GM21825 (cell line): ENCODE results near the gene CTRB2.
"Not testable (repeated sequence)": the region's sequence is repeated elsewhere in the genome, so short reads cannot be mapped to it uniquely, and the experiment has no call there.

Experiments used
- ATAC-seq: cut with Tn5 transposase; IDR thresholded peaks from one replicate; pipeline ENCODE4 v1.9.1; 2021; ENCODE audit warnings: mild to moderate bottlenecking, moderate library complexity; ENCODE audit not compliant: unreplicated experiment

The CTRB2 gene

DNA sequence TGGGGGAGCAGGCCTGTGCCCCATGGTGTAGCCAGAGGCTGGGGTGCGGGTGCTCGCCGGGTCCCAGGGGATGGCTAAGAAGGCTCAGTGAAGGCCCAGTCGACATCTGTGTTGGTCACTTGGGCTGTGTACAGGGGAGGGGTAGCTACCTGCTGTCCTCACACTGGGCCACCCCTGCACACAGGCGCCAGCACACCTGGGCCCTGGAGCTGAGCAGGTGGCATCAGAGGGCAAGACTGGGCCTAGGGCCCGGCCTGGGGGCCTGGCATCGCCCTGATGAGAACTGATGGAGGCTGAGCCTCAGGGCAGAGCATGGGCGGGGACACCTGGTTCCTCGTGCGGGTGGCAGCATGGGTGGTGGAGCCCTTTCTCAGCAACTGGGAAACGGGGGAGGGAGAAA lies 870 bp upstream of the CTRB2 start:
- no peak for ATAC-seq

DNA sequence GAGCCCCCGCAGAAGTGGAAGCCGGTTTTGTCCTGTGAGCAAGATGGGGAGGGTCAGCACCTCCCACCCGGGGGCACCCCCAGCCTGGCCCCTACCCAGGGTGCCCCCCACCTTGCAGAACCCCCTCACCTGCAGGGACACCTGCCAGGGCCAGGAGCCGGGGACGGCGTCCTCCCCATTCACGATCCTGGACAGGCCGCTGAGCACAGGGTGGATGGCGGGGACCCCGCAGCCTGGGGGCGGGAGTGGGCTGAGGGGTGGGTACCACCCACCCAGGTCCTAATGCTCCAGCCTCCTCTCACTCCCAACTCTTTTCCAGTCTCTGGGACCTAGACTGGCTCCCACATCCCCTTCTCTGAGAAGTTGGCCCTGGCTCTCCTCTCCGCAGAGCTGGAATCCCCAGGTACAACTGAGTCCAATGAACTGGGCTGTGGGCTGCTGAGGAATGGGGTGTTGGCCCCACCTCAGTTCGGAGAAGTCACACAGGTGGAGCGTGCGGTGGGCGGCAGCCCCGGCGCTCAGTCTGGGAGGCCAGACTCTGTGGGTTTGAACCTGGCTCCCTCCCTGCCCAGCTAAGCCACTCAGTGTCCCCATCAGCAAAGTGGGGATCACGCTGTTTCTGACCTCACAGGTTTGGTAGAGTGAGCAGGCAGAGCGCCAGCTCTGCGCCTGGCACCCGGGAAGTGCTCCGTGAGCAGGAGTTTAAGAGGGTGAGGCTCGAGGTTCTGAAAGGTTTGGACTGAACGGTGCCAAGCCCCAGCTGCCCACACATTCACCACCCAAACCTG lies 806 bp downstream of the CTRB2 start:
- not testable (repeated sequence) for ATAC-seq

DNA sequence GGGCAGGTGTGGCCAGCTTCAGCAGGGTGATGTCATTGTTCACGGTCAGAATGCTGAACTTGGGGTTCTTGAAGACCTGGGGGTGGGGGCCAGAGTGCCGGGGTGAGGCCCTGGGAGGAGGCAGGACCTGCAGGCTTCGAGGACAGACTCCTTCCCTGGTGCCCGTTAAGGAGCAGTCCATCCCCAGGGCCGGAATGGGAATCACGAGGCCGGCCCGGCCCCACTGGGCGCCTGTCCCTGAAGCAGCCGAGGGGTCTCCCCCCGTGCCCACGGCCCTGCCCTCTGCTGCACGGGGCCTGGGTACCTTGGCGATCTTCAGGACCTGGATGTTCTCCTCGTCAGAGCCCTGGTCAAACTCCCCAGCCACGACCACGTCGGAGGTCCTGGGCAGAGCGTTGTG lies 1.5 kb downstream of the CTRB2 start:
- not testable (repeated sequence) for ATAC-seq

DNA sequence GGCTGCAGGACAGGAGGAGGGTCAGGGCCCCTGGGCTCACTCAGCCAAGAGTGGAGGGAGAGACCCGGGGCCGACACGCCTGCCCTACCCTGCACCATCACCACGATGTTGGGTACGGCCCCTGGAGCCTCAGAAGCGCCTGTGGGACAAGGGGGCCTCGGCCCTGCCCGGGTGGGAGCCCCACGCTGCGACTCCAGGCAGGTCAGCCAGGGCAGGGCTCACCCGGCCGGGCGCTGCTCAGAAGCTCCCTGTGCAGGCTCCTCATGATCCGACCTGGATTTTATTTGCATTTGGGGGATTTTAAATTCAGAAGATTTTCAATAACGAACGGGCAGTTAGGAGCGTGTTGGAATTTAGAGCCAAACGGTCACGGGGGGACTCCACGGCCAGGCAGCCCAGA lies 2.1 kb downstream of the CTRB2 start:
- not testable (repeated sequence) for ATAC-seq

DNA sequence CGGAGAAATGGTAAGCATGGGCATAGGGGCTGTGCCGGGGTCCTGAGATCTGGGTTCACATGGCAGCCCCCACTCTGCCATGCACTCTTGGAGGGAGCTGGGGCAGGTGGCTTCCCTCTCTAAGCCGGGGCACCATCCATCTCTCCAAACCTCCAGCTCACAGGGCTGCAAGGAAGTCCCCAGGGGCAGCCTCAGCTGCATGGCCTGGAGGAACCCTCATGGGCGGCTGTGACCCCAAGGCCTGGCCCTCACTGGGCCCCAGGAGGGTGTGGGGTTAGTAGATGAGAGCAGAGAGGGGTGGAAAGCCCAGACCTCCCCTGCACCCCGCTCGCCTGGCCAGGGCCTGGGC lies 2.6 kb downstream of the CTRB2 start:
- ATAC-seq, result no peak

DNA sequence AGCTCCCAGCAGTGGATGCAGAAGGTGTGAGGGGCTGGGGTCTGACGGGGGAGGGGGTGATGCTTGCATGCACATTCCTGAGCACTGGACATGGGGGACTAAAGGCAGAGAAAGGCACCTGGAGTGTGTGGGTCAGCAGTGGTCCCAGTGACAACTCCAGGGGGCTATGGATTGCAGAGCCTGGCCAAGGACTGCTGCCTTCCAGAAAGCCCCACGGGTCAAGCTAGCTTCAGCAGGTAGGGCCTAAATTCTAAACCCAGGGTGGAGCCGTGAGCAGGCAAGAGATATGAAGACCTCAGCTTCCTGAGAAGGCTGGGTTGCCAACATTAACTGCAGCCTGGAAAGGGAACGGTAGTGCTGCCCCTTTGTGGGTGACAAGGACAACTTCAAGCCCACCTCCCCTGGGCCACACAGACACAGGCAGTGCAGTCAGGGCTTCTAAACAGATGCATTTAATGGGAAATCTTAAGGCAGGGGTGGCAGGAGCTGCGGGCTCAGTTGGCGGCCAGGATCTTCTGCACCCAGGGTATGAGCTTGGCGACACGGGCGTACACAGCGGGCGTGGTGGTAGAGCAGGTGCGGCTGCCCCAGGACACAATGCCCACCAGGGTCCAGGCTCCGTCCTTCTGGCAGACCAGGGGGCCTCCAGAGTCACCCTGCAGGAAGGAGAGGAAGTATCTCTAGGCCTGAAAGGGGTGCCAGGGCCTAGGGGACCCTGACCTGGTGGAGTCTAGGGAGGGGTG lies 3.1 kb downstream of the CTRB2 start:
- ATAC-seq, result no peak

DNA sequence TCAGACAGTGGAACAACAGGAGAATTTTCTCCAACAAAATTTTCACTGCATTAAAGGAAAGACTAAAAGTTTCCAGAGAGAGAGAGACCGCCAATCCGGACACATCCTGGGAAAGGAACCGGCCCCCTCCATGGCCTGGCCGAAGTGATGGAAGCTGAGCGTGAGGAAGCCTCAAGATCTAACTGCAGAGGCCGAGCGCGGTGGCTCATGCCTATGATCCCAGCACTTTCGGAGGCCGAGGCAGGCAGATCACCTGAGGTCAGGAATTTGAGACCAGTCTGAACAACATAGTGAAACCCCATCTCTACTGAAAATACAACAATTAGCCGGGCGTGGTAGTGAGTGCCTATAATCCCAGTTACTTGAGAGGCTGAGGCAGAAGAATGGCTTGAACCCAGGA lies 3.9 kb downstream of the CTRB2 start:
- ATAC-seq, result no peak

DNA sequence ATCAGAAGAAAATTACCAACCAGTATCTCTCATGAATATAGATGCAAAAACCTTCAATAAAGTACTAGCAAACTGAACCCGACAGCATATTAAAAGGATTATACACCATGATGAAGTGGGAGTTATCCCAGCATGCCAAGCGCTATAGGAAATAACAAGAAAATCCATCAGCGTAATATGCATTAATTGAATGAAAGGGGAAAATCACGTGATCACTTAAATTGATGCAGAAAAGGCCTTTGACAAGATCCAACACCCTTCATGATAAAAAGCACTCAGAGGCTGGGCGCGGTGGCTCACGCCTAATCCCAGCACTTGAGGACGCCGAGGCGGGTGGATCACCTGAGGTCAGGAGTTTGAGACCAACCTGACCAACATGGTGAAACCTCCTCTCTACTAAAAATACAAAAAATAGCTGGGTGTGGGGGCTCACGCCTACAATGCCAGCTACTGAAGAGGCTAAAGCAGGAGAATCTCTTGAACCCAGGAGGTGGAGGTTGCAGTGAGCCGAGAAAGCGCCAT lies 4.8 kb downstream of the CTRB2 start:
- no peak for ATAC-seq

DNA sequence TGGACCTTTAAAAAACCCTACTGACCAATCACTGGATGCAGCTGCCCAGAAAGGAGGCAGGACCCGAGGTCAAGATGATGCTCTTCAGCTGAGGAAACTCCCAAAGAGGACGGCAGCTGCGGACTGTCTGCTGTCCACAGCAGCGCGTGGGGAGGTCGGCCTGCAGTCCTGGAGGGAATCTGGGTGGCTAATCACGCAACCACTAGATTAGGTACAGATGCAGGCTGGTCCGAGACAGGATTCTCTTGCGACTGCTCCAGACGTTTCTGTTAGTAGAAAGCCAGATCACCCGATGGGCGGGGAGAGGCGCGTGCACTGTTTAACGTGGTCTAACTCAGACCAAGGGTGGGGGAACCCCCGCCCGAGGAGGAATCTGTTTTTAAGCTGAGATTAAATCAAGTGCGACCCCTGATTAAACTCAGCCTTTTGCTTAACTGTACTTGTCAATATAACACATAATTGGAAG lies 8.8 kb downstream of the CTRB2 start:
- no peak for ATAC-seq

DNA sequence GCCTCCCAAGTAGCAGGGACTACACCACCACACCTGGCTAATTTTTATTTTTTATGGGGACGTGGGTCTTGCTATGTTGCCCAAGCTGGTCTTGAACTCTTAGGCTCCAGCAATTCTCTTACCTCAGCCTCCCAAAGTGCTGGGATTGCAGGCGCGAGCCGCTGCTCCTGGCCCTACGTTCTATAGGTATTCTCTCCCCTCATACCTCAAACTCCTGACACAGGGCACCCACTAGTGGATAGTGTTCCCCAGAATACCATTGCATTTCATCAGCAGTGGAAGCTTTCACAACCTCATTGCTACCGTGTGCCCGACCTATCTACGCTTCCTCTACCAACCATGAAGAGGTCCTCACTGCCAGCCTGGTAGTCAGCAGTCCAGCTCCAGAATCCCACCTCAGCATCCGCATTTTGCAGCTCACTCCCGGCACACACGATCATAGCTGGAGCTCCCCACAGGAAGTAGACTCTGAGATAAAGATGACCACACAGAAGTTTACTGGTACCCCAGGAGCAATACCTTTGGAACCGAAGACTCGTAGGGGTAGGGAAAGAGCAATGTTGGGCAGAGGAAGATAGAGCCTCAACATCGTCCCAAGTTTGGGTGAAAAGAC lies 9.3 kb downstream of the CTRB2 start:
- ATAC-seq, result no peak

DNA sequence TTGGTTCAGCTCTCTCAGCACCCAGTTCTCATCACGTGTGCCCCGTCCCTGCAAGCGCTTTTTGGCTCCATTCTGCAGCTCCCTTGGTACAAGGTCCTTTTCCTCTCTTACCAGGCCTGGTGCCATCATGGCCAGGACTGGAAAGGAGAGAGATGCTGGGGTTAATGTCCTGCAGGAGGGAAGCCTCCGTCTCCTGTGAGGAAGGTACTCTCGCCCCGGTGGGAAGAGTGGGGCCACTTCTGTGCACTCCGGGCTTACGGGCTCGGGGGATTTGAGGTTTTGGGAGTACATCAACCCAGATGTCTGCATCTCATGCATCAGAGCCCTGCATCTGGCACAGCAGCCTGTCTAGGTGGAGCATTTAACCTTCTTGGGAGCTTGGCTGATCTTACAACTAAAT lies 10.1 kb downstream of the CTRB2 start:
- ATAC-seq, result no peak

DNA sequence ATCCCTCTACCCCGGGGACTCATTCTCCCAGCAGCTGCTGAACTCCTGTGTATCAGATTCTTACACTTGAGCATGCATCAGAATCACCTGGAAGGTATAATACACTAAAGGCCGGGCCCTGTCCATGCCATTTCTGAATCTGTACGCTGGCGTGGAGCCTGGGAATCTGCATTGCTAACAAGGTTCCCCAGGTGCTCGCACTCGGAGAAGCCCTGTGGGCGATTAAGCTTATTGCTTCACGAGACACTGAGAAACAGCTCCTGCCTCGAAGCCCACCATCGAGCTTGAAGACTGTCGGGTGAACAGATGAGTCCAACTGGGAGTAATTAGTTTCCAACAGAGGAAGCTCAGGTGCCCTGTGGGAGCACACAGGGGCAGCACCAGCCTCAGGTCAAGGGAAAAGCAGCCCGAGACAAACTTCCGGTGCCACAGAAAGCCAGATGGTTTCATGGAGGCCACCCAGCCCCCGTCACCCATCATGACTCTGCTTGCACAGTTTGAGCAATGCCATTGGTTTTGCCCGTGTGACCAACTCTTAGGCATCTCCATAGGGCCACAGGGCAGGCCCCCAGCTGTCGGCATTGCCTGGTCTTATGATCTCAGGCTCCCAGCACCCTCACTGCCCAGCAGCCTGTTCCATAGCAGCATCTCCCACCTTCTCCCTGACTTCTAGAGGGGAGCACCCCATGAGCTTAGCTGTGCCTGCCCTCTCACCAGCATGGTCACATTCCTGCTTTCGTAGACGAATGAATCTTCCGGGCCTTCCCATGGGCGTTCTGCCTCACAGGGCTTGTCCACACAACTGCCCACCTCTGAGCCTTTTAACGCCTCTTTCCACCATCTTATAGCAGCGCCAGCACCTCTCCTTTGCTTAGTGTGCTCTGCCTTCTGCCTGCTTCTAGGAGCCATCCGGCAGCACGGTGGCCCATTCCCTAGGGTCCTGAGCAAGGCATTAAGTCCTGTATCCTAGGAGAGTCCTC lies 10.9 kb downstream of the CTRB2 start:
- no peak for ATAC-seq

DNA sequence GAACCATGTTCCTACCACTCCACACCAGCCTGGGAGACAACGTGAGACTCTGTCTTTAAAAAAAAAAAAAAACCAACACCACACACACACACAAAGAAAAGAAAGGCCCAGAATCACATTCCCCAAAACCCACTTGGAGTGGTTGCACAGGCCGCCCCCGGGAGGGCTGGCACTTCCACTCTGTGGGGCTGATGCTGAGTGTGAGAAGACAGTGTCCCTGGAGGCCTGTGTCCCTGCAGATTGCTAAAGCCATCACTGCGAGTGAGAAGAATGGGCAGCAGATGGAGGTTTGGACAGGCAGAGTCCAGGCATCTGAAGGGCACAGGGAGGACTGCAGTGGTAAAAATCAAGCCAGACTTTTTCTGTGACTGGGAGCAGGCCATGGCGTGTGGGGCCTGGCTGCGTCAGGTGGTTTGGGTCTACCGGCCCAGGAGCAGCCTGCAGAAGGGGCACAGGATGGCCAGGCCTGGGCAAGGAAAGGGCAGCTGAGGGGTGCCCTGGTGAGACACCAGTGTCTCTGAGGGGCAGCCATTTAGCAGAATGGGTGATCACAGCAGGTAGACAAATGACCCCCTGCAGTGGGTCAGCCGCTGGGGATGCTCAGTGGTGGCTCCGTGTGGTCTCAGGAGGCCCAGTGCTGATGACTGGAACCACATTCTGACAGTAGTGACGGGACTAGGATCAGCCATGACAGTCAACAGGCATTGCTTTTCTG lies 13.1 kb downstream of the CTRB2 start:
- no peak for ATAC-seq

DNA sequence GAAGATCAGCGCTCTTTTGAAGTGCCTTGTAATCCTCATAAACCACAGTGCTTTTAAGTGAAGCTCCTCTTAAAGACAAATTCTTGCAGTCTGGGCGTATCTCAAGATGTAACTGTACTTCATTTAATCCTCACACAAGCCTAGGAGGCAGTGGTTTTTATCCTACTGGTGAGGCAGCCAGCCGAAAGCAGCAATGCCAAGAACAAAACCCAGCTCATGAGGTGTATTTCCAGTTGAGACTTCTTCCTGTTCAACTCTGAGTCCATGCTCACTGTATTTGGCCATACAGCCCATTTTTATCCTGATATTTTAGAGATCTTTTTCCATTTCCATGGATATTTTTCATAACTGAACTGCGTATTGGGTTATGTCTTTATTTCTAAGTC lies 13.7 kb downstream of the CTRB2 start:
- no peak for ATAC-seq

DNA sequence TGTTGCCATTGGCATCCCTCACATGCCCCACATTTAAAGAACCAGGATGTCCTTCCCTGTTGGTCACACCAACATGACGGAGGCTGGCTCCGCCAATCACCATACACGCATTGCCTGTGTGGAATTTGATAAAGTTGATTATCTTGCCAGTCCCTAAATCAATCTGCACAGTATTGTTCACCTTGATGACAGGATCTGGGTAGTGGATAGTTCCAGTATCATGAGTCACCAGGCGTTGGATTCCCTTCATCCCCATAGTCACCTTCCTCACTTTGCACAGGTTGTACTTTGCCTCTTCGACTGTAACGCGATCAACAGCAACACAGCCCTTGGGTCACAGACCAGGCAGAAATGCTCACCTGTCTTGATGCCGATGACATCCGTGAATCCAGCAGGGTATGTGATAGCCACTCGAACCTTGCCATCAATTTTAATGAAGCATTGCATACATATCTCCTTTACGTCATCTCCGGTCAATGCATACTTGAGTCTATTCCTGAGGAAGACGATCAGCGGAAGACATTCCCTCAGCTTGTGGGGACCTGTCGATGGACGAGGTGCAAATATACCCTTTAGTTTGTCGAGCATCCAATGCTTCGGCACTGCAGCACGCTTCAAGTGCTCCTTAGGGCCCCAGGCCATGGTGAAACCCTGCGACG lies 14.2 kb downstream of the CTRB2 start:
- no peak for ATAC-seq

DNA sequence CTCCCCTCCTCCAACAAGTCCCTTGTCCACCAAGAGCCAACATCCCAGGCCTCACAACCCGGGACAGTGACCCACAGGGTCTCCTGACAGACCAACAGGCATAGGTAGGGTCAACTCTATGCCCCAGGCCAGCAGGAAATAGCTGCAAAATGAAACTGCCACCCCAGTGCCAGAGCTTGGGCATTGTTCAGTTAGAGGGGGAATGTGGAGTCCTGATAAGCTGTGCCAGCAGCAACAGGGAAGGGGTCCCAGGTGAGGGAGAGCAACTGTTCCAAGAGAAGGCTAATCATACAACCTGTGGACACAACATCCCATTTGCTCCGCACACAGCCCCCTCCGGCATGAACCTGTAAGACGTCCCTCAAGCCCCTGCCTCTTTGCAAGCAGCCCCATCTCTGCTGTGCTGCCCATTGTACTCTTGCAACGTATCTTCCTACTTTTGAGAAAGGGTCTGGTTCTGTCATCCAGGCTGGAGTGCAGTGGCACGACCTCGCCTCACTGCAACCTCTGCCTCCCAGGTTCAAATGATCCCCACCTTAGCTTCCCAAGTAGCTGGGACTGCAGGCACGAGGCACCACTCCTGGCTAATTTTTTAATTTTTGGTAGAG lies 17.2 kb downstream of the CTRB2 start:
- ATAC-seq, result no peak

DNA sequence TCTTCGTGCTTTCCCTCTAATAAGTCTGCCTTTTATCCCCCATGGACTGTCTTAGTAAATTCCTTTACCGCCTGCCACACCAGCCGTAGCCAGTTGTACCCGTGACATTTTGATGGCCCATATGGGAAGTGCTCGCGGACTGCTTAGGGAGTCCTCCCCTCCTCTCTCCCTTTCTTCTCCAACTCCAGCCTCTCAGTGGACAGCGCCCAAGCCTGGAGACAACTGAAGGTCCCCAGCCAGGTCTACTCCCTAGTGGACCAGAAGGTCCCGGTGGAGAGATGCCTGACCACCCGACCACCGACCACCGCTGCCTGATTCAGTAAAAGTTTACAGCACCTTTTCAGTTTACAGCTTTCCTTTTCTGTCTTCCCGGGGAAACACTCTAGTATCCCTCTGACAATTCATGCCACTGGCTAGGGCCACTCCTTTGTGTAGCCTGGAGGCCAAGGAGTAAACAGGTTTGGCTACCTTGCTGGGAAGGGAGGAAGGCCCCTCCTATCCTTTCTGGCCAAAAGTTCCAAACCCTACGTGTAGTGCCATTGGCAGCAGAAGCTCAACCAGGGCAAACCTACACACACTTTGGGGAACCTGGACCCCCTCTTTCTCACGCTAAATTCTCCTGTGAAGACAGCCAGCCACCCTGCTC lies 18.0 kb downstream of the CTRB2 start:
- ATAC-seq, result no peak

DNA sequence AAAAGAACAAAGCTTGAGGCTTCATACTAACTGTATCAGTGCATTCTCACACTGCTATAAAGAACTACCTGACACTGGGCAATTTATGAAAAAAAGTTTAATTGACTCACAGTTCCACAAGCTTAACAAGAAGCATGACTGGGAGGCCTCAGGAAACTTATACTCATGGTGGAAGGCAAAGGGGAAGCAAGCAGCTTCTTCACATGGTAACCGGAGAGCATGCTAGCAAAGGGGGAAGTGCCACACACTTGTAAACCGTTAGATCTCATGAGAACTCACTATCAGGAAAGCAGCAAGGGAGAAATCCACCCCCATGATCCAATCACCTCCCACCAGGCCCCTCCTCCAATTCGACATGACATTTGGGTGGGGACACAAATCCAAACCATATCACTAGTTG lies 25.3 kb downstream of the CTRB2 start:
- ATAC-seq, result no peak

DNA sequence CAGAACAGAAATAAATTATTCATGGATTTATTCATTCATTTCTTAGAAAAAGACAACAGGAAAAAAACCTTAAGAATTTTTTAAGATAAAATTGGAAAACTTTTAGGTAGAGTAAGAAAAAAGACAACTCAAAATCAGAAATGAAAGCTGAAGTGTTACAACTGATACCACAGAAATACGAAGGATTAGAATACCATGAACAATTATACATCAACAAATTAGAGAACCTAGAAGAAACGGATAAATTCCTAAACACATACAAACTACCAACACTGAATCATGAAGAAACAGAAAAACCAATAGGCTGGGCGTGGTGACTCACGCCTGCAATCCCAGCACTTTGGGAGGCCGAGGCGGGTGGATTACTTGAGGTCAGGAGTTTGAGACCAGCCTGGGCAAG lies 27.8 kb downstream of the CTRB2 start:
- no peak for ATAC-seq
